ENCODE data around the gene ANKRD11. TPM values are rescaled to one million over a fixed set of nuclear protein-coding genes. Genes with fewer than 3 reads are reported as not detected.

Gene ANKRD11
- total and polyA plus RNA-seq, 8 donors: 90.7 to 123 (median 98.4) TPM

GRCh38 chr16:89277049-89277448 is 213.3 kb downstream of the ANKRD11 start:
- DNase-seq (peak in 1 of 4 donors; percentile 74), ATAC-seq (no peak)
- H3K27ac ChIP-seq: no peak overlapping the region
- TF ChIP-seq, protein P1, sequence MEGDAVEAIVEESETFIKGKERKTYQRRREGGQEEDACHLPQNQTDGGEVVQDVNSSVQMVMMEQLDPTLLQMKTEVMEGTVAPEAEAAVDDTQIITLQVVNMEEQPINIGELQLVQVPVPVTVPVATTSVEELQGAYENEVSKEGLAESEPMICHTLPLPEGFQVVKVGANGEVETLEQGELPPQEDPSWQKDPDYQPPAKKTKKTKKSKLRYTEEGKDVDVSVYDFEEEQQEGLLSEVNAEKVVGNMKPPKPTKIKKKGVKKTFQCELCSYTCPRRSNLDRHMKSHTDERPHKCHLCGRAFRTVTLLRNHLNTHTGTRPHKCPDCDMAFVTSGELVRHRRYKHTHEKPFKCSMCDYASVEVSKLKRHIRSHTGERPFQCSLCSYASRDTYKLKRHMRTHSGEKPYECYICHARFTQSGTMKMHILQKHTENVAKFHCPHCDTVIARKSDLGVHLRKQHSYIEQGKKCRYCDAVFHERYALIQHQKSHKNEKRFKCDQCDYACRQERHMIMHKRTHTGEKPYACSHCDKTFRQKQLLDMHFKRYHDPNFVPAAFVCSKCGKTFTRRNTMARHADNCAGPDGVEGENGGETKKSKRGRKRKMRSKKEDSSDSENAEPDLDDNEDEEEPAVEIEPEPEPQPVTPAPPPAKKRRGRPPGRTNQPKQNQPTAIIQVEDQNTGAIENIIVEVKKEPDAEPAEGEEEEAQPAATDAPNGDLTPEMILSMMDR (IDR thresholded peaks at IDR 0.05): no peak
- H3K4me3 ChIP-seq: no peak overlapping the region
- peaks cover 0 to 97% of the 10 kb centered on the region in 2 donors for H3K36me3 ChIP-seq
- no peaks in the 10 kb centered on the region for H3K27me3 ChIP-seq
- intact Hi-C loops (cut with DNase I): no loop called here
- no peaks in the 10 kb centered on the region for H3K9me3 ChIP-seq
- no peaks in the 10 kb centered on the region for H3K4me1 ChIP-seq

- no peak overlapping the region for H3K27ac ChIP-seq
- DNase-seq (peak in 1 of 4 donors; percentile 67), ATAC-seq (no peak)
- no peaks in the 10 kb centered on the region for H3K4me1 ChIP-seq
- H3K36me3 ChIP-seq: peaks cover 0 to 97% of the 10 kb centered on the region in 2 donors
- H3K9me3 ChIP-seq: no peaks in the 10 kb centered on the region
- TF ChIP-seq, protein P1 (IDR thresholded peaks at IDR 0.05): no peak
- intact Hi-C loops (cut with DNase I): no loop called here
- no peaks in the 10 kb centered on the region for H3K27me3 ChIP-seq
- H3K4me3 ChIP-seq: no peak overlapping the region
Measured at GRCh38 chr16:89275837-89276720, 214.3 kb downstream of the ANKRD11 start.

- no peaks in the 10 kb centered on the region for H3K27me3 ChIP-seq
- H3K9me3 ChIP-seq: no peaks in the 10 kb centered on the region
- no peak overlapping the region for H3K4me3 ChIP-seq
- TF ChIP-seq, protein P1 (IDR thresholded peaks at IDR 0.05): no peak
- intact Hi-C loops (cut with DNase I): no loop called here
- H3K4me1 ChIP-seq: no peaks in the 10 kb centered on the region
- peaks cover 0 to 97% of the 10 kb centered on the region in 2 donors for H3K36me3 ChIP-seq
- no peak overlapping the region for H3K27ac ChIP-seq
- ATAC-seq: no peak
- DNase-seq: no peak
Measured at GRCh38 chr16:89275284-89275584, 215.1 kb downstream of the ANKRD11 start.

DNA sequence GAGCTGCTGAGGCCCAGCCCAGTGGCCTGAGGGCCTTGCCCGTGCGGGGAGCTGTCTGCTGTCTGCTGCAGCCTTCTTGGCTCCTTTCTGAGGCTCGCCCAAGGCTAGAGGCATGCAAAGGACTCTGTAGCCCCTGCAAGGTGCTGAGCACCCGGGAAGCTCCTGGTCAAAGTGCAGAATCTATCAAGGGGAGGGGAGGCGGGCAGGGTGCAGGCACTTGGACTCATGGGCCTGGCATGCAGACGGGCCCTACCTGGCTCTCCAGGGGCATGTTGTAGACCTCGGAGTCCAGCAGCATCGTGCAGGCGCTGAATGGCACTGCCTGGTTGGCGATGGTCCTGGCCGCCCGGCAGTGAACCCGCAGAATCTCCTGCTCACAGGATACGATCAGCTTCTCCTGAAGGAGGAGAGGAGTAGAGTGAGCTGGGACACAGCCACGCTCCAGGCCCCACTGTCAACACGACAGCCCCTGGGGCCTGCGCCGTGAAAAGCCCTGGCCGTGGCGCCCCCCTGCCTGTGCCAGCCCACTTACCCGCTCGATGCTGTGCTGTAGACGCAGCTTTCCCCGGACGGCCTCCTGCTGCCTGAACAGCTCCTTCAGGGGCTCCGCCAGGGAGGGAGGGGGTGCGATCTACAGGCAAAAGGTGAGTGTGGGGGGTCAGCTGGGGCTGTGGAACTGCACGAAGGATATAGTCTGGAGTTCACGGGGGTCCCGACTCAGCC is 215.6 kb downstream of the ANKRD11 start:
- Histone ChIP-seq H3K4me1 (no peaks in the 10 kb centered on the region), H3K36me3 (peaks cover 0 to 97% of the 10 kb centered on the region in 2 donors), H3K9me3 (no peaks in the 10 kb centered on the region), H3K27me3 (no peaks in the 10 kb centered on the region), H3K4me3 (no peak overlapping the region), H3K27ac (no peak overlapping the region)
- ATAC-seq: no peak
- intact Hi-C loops (cut with DNase I): no loop called here
- TF ChIP-seq, protein P1 (IDR thresholded peaks at IDR 0.05): no peak
- DNase-seq: peak in 1 of 4 donors; percentile 64

Measured in left lung (tissue), 10 donors.